CD4-positive, alpha-beta T cell treated with Interferon gamma for 1 hour (primary cell): ENCODE results near the gene POLR2J.
A peak's percentile ranks its signal among the peaks of the same experiment; 100 is the strongest.
"Not testable (repeated sequence)": the region's sequence is repeated elsewhere in the genome, so short reads cannot be mapped to it uniquely, and the experiment has no call there.

Source experiments
- DNase-seq: peaks from one replicate; pipeline ENCODE4 v3.0.0-alpha.2; 2020

POLR2J gene

GRCh38 chr7:102478314-102479208 is at the start of gene POLR2J:
Gene POLR2J, minus strand, starts transcription at chr7:102478922. Its CDS starts 62 bp downstream, at chr7:102478860.
- DNase-seq: peak; percentile 91

- DNase-seq: not testable (repeated sequence)
These were observed 49.4 kb upstream of the POLR2J start for GRCh38 chr7:102527822-102528793.

- DNase-seq: not testable (repeated sequence)
These were observed 48.5 kb upstream of the POLR2J start for GRCh38 chr7:102527182-102527581.

- DNase-seq: not testable (repeated sequence)
These were observed 46.1 kb upstream of the POLR2J start for GRCh38 chr7:102524803-102525202.

- not testable (repeated sequence) for DNase-seq
These were observed 42.1 kb upstream of the POLR2J start for GRCh38 chr7:102520797-102521196.

- not testable (repeated sequence) for DNase-seq
These were observed 38.9 kb upstream of the POLR2J start, which contains the start of gene RASA4B for GRCh38 chr7:102517550-102518147. Gene RASA4B, minus strand, starts transcription at chr7:102517777. Its CDS starts 67 bp downstream, at chr7:102517710.

GRCh38 chr7:102516951-102517350 is 38.2 kb upstream of the POLR2J start:
- DNase-seq: not testable (repeated sequence)

- DNase-seq: not testable (repeated sequence)
These were observed 37.2 kb upstream of the POLR2J start for GRCh38 chr7:102515889-102516288.

GRCh38 chr7:102514881-102515721 is 36.4 kb upstream of the POLR2J start:
- not testable (repeated sequence) for DNase-seq

GRCh38 chr7:102512642-102513221 is 34.0 kb upstream of the POLR2J start:
- not testable (repeated sequence) for DNase-seq

GRCh38 chr7:102511860-102512522 is 33.3 kb upstream of the POLR2J start:
- DNase-seq: not testable (repeated sequence)

- not testable (repeated sequence) for DNase-seq
These were observed 31.9 kb upstream of the POLR2J start for GRCh38 chr7:102510575-102510974.

- DNase-seq: not testable (repeated sequence)
These were observed 28.8 kb upstream of the POLR2J start for GRCh38 chr7:102507410-102508088.

GRCh38 chr7:102505298-102506185 is 26.8 kb upstream of the POLR2J start:
- DNase-seq: not testable (repeated sequence)

- DNase-seq: not testable (repeated sequence)
These were observed 24.4 kb upstream of the POLR2J start for GRCh38 chr7:102503141-102503540.

- not testable (repeated sequence) for DNase-seq
These were observed 19.6 kb upstream of the POLR2J start for GRCh38 chr7:102498321-102498720.

GRCh38 chr7:102497308-102497707 is 18.6 kb upstream of the POLR2J start:
- not testable (repeated sequence) for DNase-seq

- not testable (repeated sequence) for DNase-seq
These were observed 18.1 kb upstream of the POLR2J start for GRCh38 chr7:102496861-102497260.
